ENCODE data around the gene BSDC1.
A peak's percentile ranks its signal among the peaks of the same experiment; 100 is the strongest.

GRCh38 chr1:32335790-32336590 lies 58.3 kb downstream of the BSDC1 start, which contains the start of gene MARCKSL1:
- TF ChIP-seq E2F4 (IDR thresholded peaks at IDR 0.05; ENCODE audit: low read depth, low read length) (no peak), CHD4 (IDR thresholded peaks at IDR 0.05) (no peak), POLR2AphosphoS5 (IDR thresholded peaks at IDR 0.05; ENCODE audit: low read length) (peak; percentile 97), CTCF (IDR thresholded peaks at IDR 0.05 in 2 of 3, conservative IDR thresholded peaks at IDR 0.05 in 1 of 3; ENCODE audit: control insufficient read depth in 2 of 3, extremely low read depth in 1 of 3, insufficient read depth in 1 of 3, low read depth in 3 of 3, low read length in 3 of 3) (no peak), ZSCAN29 (IDR thresholded peaks at IDR 0.05) (no peak), FOXK2 (IDR thresholded peaks at IDR 0.05) (no peak), ZNF274 (IDR thresholded peaks at IDR 0.05; ENCODE audit: insufficient read depth, insufficient read length) (no peak), ESRRA (IDR thresholded peaks at IDR 0.05; ENCODE audit: low read length) (no peak; the same call in 1 of the 2 replicates), POLR2AphosphoS2 (IDR thresholded peaks at IDR 0.05; ENCODE audit: low read depth, low read length) (peak; percentile 97), POLR2A (IDR thresholded peaks at IDR 0.05; ENCODE audit: low read depth, low read length) (peak; percentile 96), BCL3 (IDR thresholded peaks at IDR 0.05; ENCODE audit: borderline replicate concordance, insufficient read depth, low read depth, low read length, poor library complexity, severe bottlenecking) (peak; percentile 53)

Data from GM12878 (cell line).